ENCODE measurements around the gene TMEM14C. TPM values are rescaled to one million over a fixed set of nuclear protein-coding genes. Genes with fewer than 3 reads are reported as not detected.
A peak's percentile ranks its signal among the peaks of the same experiment; 100 is the strongest.
"Not testable (repeated sequence)": the region's sequence is repeated elsewhere in the genome, so short reads cannot be mapped to it uniquely, and the experiment has no call there.

TMEM14C gene
- total and polyA plus RNA-seq, 2 experiments from 2014 or later, result 123 to 232 TPM

DNA sequence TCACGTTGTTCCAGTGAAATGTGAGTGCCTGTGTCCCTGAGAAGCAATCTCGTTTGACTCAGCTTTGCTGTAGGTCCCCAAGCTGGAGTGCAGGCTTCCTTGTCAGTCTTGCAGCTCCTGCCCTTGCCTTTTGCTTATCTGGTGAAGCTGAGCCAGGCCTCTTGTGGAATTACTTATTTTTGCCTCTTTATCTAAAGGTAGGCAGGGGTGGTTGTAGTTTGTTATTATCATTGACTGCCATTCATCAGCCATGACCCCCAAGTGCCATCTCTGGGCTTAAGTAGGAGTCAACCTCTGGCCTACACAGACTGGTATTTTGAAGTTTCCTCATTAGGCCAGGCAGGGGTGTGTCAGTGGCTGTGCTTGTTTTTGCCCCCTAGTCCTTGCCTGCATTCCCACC, 26.9 kb downstream of the TMEM14C start (continued):
- TF ChIP-seq, protein P1, sequence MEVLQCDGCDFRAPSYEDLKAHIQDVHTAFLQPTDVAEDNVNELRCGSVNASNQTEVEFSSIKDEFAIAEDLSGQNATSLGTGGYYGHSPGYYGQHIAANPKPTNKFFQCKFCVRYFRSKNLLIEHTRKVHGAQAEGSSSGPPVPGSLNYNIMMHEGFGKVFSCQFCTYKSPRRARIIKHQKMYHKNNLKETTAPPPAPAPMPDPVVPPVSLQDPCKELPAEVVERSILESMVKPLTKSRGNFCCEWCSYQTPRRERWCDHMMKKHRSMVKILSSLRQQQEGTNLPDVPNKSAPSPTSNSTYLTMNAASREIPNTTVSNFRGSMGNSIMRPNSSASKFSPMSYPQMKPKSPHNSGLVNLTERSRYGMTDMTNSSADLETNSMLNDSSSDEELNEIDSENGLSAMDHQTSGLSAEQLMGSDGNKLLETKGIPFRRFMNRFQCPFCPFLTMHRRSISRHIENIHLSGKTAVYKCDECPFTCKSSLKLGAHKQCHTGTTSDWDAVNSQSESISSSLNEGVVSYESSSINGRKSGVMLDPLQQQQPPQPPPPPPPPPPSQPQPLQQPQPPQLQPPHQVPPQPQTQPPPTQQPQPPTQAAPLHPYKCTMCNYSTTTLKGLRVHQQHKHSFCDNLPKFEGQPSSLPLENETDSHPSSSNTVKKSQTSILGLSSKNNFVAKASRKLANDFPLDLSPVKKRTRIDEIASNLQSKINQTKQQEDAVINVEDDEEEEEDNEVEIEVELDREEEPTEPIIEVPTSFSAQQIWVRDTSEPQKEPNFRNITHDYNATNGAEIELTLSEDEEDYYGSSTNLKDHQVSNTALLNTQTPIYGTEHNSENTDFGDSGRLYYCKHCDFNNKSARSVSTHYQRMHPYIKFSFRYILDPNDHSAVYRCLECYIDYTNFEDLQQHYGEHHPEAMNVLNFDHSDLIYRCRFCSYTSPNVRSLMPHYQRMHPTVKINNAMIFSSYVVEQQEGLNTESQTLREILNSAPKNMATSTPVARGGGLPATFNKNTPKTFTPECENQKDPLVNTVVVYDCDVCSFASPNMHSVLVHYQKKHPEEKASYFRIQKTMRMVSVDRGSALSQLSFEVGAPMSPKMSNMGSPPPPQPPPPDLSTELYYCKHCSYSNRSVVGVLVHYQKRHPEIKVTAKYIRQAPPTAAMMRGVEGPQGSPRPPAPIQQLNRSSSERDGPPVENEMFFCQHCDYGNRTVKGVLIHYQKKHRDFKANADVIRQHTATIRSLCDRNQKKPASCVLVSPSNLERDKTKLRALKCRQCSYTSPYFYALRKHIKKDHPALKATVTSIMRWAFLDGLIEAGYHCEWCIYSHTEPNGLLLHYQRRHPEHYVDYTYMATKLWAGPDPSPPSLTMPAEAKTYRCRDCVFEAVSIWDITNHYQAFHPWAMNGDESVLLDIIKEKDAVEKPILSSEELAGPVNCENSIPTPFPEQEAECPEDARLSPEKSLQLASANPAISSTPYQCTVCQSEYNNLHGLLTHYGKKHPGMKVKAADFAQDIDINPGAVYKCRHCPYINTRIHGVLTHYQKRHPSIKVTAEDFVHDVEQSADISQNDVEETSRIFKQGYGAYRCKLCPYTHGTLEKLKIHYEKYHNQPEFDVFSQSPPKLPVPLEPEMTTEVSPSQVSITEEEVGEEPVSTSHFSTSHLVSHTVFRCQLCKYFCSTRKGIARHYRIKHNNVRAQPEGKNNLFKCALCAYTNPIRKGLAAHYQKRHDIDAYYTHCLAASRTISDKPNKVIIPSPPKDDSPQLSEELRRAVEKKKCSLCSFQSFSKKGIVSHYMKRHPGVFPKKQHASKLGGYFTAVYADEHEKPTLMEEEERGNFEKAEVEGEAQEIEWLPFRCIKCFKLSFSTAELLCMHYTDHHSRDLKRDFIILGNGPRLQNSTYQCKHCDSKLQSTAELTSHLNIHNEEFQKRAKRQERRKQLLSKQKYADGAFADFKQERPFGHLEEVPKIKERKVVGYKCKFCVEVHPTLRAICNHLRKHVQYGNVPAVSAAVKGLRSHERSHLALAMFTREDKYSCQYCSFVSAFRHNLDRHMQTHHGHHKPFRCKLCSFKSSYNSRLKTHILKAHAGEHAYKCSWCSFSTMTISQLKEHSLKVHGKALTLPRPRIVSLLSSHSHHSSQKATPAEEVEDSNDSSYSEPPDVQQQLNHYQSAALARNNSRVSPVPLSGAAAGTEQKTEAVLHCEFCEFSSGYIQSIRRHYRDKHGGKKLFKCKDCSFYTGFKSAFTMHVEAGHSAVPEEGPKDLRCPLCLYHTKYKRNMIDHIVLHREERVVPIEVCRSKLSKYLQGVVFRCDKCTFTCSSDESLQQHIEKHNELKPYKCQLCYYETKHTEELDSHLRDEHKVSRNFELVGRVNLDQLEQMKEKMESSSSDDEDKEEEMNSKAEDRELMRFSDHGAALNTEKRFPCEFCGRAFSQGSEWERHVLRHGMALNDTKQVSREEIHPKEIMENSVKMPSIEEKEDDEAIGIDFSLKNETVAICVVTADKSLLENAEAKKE (CRISPR knock-in tag; IDR thresholded peaks at IDR 0.05), result no peak
- TF ChIP-seq JUNB (IDR thresholded peaks at IDR 0.05; ENCODE audit: unreplicated experiment) (no peak), EZH2 (IDR thresholded peaks at IDR 0.05; ENCODE audit: low read depth, unreplicated experiment) (no peak), STAT1 (IDR thresholded peaks at IDR 0.05; ENCODE audit: unreplicated experiment) (no peak)

DNA sequence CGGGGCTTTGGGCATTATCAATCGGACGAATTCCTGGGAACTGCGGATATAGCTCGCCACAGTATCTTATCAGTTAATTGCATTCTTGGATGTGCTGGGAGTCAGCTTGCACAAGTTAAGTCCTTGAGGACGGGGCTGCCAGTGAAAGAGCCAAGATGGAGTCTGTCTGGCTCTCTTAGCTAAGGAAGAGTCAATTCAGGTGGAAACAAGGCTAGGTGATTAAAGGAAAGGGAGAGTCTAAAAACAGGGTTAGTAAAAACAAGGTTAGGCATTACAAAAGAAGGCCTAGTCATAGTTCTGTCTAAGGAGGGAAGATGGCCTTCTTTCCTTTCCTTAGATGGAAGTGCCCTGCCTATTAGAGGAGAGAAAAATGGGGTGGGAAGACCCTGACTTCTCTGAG, 27.7 kb downstream of the TMEM14C start:
- Histone ChIP-seq H3F3A (replicated peaks; ENCODE audit: low read depth) (peaks cover 13% of the 10 kb centered on the region), H3K27ac (ENCODE audit: low read depth) (peak overlapping the region; percentile 72; the same call in 1 of the 2 replicates), H3K4me1 (ENCODE audit: insufficient read depth) (peaks cover 19% of the 10 kb centered on the region), H4K20me1 (replicated peaks; ENCODE audit: insufficient read depth) (peaks cover 28% of the 10 kb centered on the region), H3K79me2 (replicated peaks; ENCODE audit: insufficient read depth) (peaks cover 79% of the 10 kb centered on the region), H3K36me3 (ENCODE audit: insufficient read depth) (peaks cover 15% of the 10 kb centered on the region)
- H3K36me3 Mint-ChIP-seq (ENCODE audit: low read depth), result peaks cover 54% of the 10 kb centered on the region
- H3K4me3 Mint-ChIP-seq; H3K4me2 ChIP-seq; H3K27me3 Mint-ChIP-seq (ENCODE audit: insufficient read depth, low read depth, poor library complexity); H3K4me3 ChIP-seq; DNase-seq (ENCODE audit: low spot score); ATAC-seq; H3K9me3 Mint-ChIP-seq; H2AFZ ChIP-seq; H3K27me3 ChIP-seq (ENCODE audit: insufficient read depth); H3K9me2 ChIP-seq (ENCODE audit: insufficient read depth): not testable (repeated sequence)
- peaks cover 19% of the 10 kb centered on the region for H3K4me1 Mint-ChIP-seq
- H3K27ac Mint-ChIP-seq, result peak overlapping the region; percentile 74

DNA sequence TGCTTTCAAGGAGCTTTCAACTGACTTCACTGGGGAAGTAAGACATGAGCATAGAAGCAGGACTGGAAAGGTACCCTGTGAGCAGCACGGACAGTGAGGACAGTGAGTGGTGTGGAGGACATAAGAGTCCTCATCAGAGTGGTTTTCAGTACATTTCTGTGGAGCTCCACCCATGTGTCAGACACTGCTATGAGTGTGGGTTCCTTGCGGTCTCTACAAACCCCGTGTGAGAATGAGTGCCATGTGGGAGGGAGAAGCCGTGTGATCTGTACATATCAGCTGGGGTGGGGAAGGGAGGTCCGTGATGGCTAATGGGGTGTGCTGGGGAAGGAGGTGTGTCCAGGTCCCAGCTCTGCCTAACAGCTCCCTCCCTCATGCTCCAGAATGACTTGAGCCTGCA, 28.9 kb downstream of the TMEM14C start:
- Histone ChIP-seq H3K36me3 (ENCODE audit: insufficient read depth) (peaks cover 27% of the 10 kb centered on the region), H4K20me1 (replicated peaks; ENCODE audit: insufficient read depth) (peaks cover 29% of the 10 kb centered on the region), H3K79me2 (replicated peaks; ENCODE audit: insufficient read depth) (peaks cover 87% of the 10 kb centered on the region), H3K4me1 (ENCODE audit: insufficient read depth) (peaks cover 15% of the 10 kb centered on the region)
- not testable (repeated sequence) for H3F3A ChIP-seq (replicated peaks; ENCODE audit: low read depth); H2AFZ ChIP-seq; H3K9me2 ChIP-seq (ENCODE audit: insufficient read depth); H3K27ac Mint-ChIP-seq; H3K4me3 Mint-ChIP-seq; H3K4me2 ChIP-seq; H3K9me3 Mint-ChIP-seq; DNase-seq (ENCODE audit: low spot score); H3K27me3 ChIP-seq (ENCODE audit: insufficient read depth); H3K27ac ChIP-seq (ENCODE audit: low read depth); H3K4me3 ChIP-seq; H3K27me3 Mint-ChIP-seq (ENCODE audit: insufficient read depth, low read depth, poor library complexity); ATAC-seq
- H3K36me3 Mint-ChIP-seq (ENCODE audit: low read depth), result peaks cover 66% of the 10 kb centered on the region
- peaks cover 16% of the 10 kb centered on the region for H3K4me1 Mint-ChIP-seq

All from GM23338 (cell line).